Transverse colon (tissue), 4 donors: ENCODE measurements around the gene RPRD1A. TPM values are rescaled to one million over a fixed set of nuclear protein-coding genes. Genes with fewer than 3 reads are reported as not detected.
"Not testable (repeated sequence)": the region's sequence is repeated elsewhere in the genome, so short reads cannot be mapped to it uniquely, and the experiment has no call there.

Experiments
- DNase-seq: peaks from one replicate; pipeline ENCODE4 v3.0.0-alpha.2; 2019
- H3K27ac ChIP-seq, 4 donors: fragments of 200-600 bp; sonication (generic); 2 replicates each; pipeline ENCODE4 v1.5.1; 2016 to 2018; ENCODE audit warnings: inconsistent platforms in 4 of 4
- H3K27me3 ChIP-seq: fragments of 200-600 bp; sonication (generic); 2 replicates; pipeline ENCODE4 v1.5.1; 2017; ENCODE audit warnings: inconsistent platforms
- H3K36me3 ChIP-seq, 4 donors: fragments of 200-600 bp; sonication (generic); 2 replicates each; pipeline ENCODE4 v1.5.1; 2017 to 2019; ENCODE audit warnings: inconsistent platforms in 4 of 4
- H3K4me1 ChIP-seq, 4 donors: fragments of 200-600 bp; sonication (generic); 2 replicates each; pipeline ENCODE4 v1.5.1; 2017 to 2020; ENCODE audit warnings: inconsistent platforms in 4 of 4
- H3K4me3 ChIP-seq, 4 donors: fragments of 200-600 bp; sonication (generic); 1 replicate in 1 of 4; 2 replicates in 3 of 4; pipeline versions ENCODE4 v1.5.1 to v1.6.1; 2017 to 2019; ENCODE audit warnings: inconsistent platforms in 4 of 4
- H3K9me3 ChIP-seq, 2 donors: fragments of 200-600 bp; sonication (generic); 2 replicates each; pipeline ENCODE4 v1.5.1; 2017 to 2019; ENCODE audit warnings: inconsistent platforms in 2 of 2
- EP300 ChIP-seq: sonication (generic); formaldehyde crosslinking; IDR thresholded peaks from one replicate; pipeline ENCODE4 v1.6.1; 2017; ENCODE audit warnings: antibody characterized with exemption, low read depth
- POLR2A ChIP-seq: fragments of 450-650 bp; IDR thresholded peaks from one replicate; pipeline ENCODE4 v1.6.1; 2016; ENCODE audit warnings: antibody characterized with exemption, mild to moderate bottlenecking, moderate library complexity
- POLR2AphosphoS5 ChIP-seq, 3 donors: sonication (generic); formaldehyde crosslinking; IDR thresholded peaks; one replicate each; pipeline ENCODE4 v1.6.1; 2016; ENCODE audit warnings: antibody characterized with exemption in 3 of 3
- WGBS, 2 donors: methylation state at CpG; one replicate each; pipeline ENCODE4 v1.1.5; 2018; ENCODE audit warnings: low coverage in 1 of 2; 5-methylcytosine and 5-hydroxymethylcytosine counted together
- in situ Hi-C, 4 donors: fragments of 200-750 bp; cut with MboI; loops; one replicate each; pipeline versions ENCODE4 v1.15.0 to v1.15.1; 2017; ENCODE audit warnings: low sequenced_read_pairs in 3 of 4, low pct_ligation_motif_present in 1 of 4, low pct_unique_long_range_greater_than_20kb in 1 of 4
- intact Hi-C: fragments of 100-400 bp; cut with DNase I; formaldehyde crosslinking; loops from one replicate; pipeline ENCODE4 v1.15.1; 2023; ENCODE audit warnings: low total_unique reads
- total RNA-seq, 4 donors: library from RNA; depleted of rRNA; stranded (reverse); fragments of >200 nt; gene quantifications; one replicate each; pipeline ENCODE4 v1.1.0, GENCODE V29; 2016
- TF ChIP-seq, protein P1 (sequence below), 5 experiments: fragments of 200-600 bp in 3 of 5; fragments of 450-650 bp in 2 of 5; sonication (generic) in 3 of 5; IDR thresholded peaks; 1 replicate in 2 of 5; 2 replicates in 3 of 5; pipeline ENCODE4 v1.5.1; 2016 to 2017; ENCODE audit warnings: antibody characterized with exemption in 5 of 5, inconsistent platforms in 3 of 5, mild to moderate bottlenecking in 2 of 5, moderate library complexity in 1 of 5

RPRD1A gene
- total RNA-seq, 4 donors from 2014 or later = 34.4 to 59.9 (median 44.3) TPM

GRCh38 chr18:36096955-36097354, 29.6 kb upstream of the RPRD1A start:
- H3K4me1 ChIP-seq = no peaks in the 10 kb centered on the region
- H3K27me3 ChIP-seq = no peaks in the 10 kb centered on the region
- intact Hi-C loops = loop anchor here (5.0 kb wide), 1 partner anchor 185 kb away; no protein-coding TSS in a partner anchor
- no peak overlapping the region for H3K27ac ChIP-seq
- no peak for DNase-seq
- no peaks in the 10 kb centered on the region for H3K36me3 ChIP-seq
- H3K9me3 ChIP-seq = no peaks in the 10 kb centered on the region
- in situ Hi-C loops = loop anchor here in 2 of 4 donors (10.0 kb wide), 1 partner anchor 188 kb away; no protein-coding TSS in a partner anchor
- no peak overlapping the region for H3K4me3 ChIP-seq
- TF ChIP-seq, protein P1, sequence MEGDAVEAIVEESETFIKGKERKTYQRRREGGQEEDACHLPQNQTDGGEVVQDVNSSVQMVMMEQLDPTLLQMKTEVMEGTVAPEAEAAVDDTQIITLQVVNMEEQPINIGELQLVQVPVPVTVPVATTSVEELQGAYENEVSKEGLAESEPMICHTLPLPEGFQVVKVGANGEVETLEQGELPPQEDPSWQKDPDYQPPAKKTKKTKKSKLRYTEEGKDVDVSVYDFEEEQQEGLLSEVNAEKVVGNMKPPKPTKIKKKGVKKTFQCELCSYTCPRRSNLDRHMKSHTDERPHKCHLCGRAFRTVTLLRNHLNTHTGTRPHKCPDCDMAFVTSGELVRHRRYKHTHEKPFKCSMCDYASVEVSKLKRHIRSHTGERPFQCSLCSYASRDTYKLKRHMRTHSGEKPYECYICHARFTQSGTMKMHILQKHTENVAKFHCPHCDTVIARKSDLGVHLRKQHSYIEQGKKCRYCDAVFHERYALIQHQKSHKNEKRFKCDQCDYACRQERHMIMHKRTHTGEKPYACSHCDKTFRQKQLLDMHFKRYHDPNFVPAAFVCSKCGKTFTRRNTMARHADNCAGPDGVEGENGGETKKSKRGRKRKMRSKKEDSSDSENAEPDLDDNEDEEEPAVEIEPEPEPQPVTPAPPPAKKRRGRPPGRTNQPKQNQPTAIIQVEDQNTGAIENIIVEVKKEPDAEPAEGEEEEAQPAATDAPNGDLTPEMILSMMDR (IDR thresholded peaks at IDR 0.05) = no peak
- TF ChIP-seq EP300 (no peak), POLR2A (no peak), POLR2AphosphoS5 (IDR thresholded peaks at IDR 0.05) (no peak)

- Histone ChIP-seq H3K4me3 (no peak overlapping the region), H3K36me3 (no peaks in the 10 kb centered on the region), H3K27me3 (no peaks in the 10 kb centered on the region), H3K9me3 (no peaks in the 10 kb centered on the region), H3K27ac (no peak overlapping the region), H3K4me1 (no peaks in the 10 kb centered on the region)
- DNase-seq = no peak
- TF ChIP-seq, protein P1 (IDR thresholded peaks at IDR 0.05) = peak; percentile 47 to 67 (median 59)
- TF ChIP-seq POLR2A = no peak
- 9 to 12% methylated on average over 1 of the region's 1 CpG for WGBS, 2 donors
- in situ Hi-C loops (loop anchor here in 2 of 4 donors (10.0 kb wide), 1 partner anchor 189 kb away; no protein-coding TSS in a partner anchor), intact Hi-C loops (loop anchor here (5.0 kb wide), 1 partner anchor 186 kb away; no protein-coding TSS in a partner anchor)
Measured at GRCh38 chr18:36095936-36096519, 28.7 kb upstream of the RPRD1A start.

DNA sequence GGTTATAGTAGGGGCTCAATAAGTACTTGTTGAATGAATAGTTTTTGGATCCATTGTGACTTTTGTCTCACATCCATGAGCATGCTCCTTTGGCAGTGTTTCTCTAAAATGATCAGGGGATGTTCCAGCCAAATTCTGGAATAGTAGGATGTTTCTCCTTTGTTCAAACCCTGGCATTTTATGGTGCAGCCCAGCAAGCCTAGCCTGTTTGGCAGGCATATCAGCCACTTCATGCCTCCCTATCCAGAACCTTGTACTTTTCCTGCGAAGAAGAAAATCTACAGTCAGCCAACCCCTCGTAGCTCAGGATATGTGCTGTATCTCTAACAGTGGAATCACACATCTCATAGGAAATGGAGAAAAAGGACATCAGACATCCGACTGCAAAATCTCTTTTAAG, 27.1 kb upstream of the RPRD1A start:
- intact Hi-C loops (no loop called here), in situ Hi-C loops (loop anchor here (5.0 to 10.0 kb wide), 2 partner anchors 188 to 190 kb away; no protein-coding TSS in a partner anchor)
- Histone ChIP-seq H3K9me3 (no peaks in the 10 kb centered on the region), H3K27ac (no peak overlapping the region), H3K4me3 (no peak overlapping the region), H3K4me1 (no peaks in the 10 kb centered on the region), H3K36me3 (no peaks in the 10 kb centered on the region), H3K27me3 (no peaks in the 10 kb centered on the region)
- DNase-seq = no peak
- 63 to 65% methylated on average over 3 of the region's 3 CpGs for WGBS, 2 donors
- TF ChIP-seq, protein P1 (IDR thresholded peaks at IDR 0.05) = no peak
- no peak for TF ChIP-seq POLR2AphosphoS5 (IDR thresholded peaks at IDR 0.05)
- no peak for TF ChIP-seq POLR2A
- no peak for TF ChIP-seq EP300

GRCh38 chr18:36092116-36092515, 24.8 kb upstream of the RPRD1A start:
- intact Hi-C loops, H3K27ac ChIP-seq, H3K9me3 ChIP-seq, H3K4me3 ChIP-seq, H3K36me3 ChIP-seq, DNase-seq, H3K4me1 ChIP-seq, H3K27me3 ChIP-seq: not testable (repeated sequence)
- in situ Hi-C loops = loop anchor here (5.0 to 10.0 kb wide), 2 partner anchors 190 to 193 kb away; no protein-coding TSS in a partner anchor
- WGBS, 2 donors = 80% methylated on average over 5 of the region's 5 CpGs; no CpG with 5 or more reads in 1 of the 2 donors

GRCh38 chr18:36089001-36089400, 21.6 kb upstream of the RPRD1A start:
- in situ Hi-C loops = no loop called here
- DNase-seq = no peak
- H3K4me3 ChIP-seq = no peak overlapping the region
- H3K9me3 ChIP-seq = no peaks in the 10 kb centered on the region
- WGBS, 2 donors = 89 to 91% methylated on average over 4 to 6 of the region's 6 CpGs
- no peak for TF ChIP-seq EP300
- no peak for TF ChIP-seq POLR2A
- TF ChIP-seq, protein P1 (IDR thresholded peaks at IDR 0.05) = no peak
- TF ChIP-seq POLR2AphosphoS5 (IDR thresholded peaks at IDR 0.05) = no peak
- H3K27me3 ChIP-seq = no peaks in the 10 kb centered on the region
- H3K36me3 ChIP-seq = no peaks in the 10 kb centered on the region
- H3K27ac ChIP-seq = no peak overlapping the region
- intact Hi-C loops = no loop called here
- H3K4me1 ChIP-seq = no peaks in the 10 kb centered on the region
